SK-N-SH (cell line): ENCODE results near the gene KLHL35.

Experiments used
- CTCF ChIP-seq: fragments of 200-600 bp; sonication (generic); IDR thresholded peaks from 2 replicates; pipeline ENCODE4 v1.6.1; 2017; ENCODE audit warnings: antibody characterized with exemption, mild to moderate bottlenecking, moderate library complexity
- JUND ChIP-seq: IDR thresholded peaks from 2 replicates; pipeline ENCODE4 v1.4.0; 2012
- RAD21 ChIP-seq: IDR thresholded peaks from 2 replicates; pipeline ENCODE4 v1.6.1; 2012; ENCODE audit warnings: mild to moderate bottlenecking, low read length
- TAF1 ChIP-seq: IDR thresholded peaks from 2 replicates; pipeline ENCODE4 v1.6.1; 2012; ENCODE audit warnings: low read depth, mild to moderate bottlenecking, low read length, moderate library complexity, borderline replicate concordance
- TCF12 ChIP-seq: IDR thresholded peaks from 2 replicates; pipeline ENCODE4 v1.4.0; 2012
- YY1 ChIP-seq: IDR thresholded peaks from 2 replicates; pipeline ENCODE4 v1.4.0; 2012; ENCODE audit warnings: low read depth, mild to moderate bottlenecking

- TF ChIP-seq CTCF (no peak), JUND (no peak), TAF1 (no peak), RAD21 (no peak), YY1 (no peak), TCF12 (no peak)
Observed at GRCh38 chr11:75380245-75380644, 52.8 kb downstream of the KLHL35 start.
